ENCODE data around the gene ISOC2.
"Not testable (repeated sequence)": the region's sequence is repeated elsewhere in the genome, so short reads cannot be mapped to it uniquely, and the experiment has no call there.

- not testable (repeated sequence) for TF ChIP-seq CTCF, MAX (IDR thresholded peaks at IDR 0.05; ENCODE audit: low read depth, low read length)
Measured at GRCh38 chr19:55496820-55497219, 35.4 kb upstream of the ISOC2 start.

Measured in NB4 (cell line).